Neuron (in vitro differentiated cells): ENCODE measurements around the gene EEA1.

Source experiments
- H2AFZ ChIP-seq: one replicate; pipeline ENCODE4 v1.6.1; 2013; ENCODE audit warnings: low read depth, mild to moderate bottlenecking, inconsistent platforms, low read length, moderate library complexity
- H3K27me3 ChIP-seq: one replicate; pipeline ENCODE4 v1.6.1; 2013; ENCODE audit warnings: low read length; ENCODE audit not compliant: insufficient read depth
- H3K36me3 ChIP-seq: one replicate; pipeline ENCODE4 v1.6.1; 2013; ENCODE audit warnings: low read length; ENCODE audit not compliant: insufficient read depth
- H3K4me1 ChIP-seq: one replicate; pipeline ENCODE4 v1.6.1; 2013; ENCODE audit warnings: low read length; ENCODE audit not compliant: insufficient read depth
- H3K4me3 ChIP-seq: 2 replicates; pipeline ENCODE4 v1.5.1; 2013; ENCODE audit warnings: mild to moderate bottlenecking, low read length, moderate library complexity
- H3K9me3 ChIP-seq: one replicate; pipeline ENCODE4 v1.6.1; 2013; ENCODE audit warnings: low read length

Gene EEA1

GRCh38 chr12:92899386-92900001, 29.6 kb downstream of the EEA1 start:
- H2AFZ ChIP-seq = no peak overlapping the region
- H3K4me3 ChIP-seq = no peak overlapping the region
- H3K36me3 ChIP-seq = no peaks in the 10 kb centered on the region
- H3K27me3 ChIP-seq = no peaks in the 10 kb centered on the region
- no peaks in the 10 kb centered on the region for H3K4me1 ChIP-seq
- H3K9me3 ChIP-seq = peaks cover 4% of the 10 kb centered on the region

GRCh38 chr12:92898755-92899154, 30.3 kb downstream of the EEA1 start:
- Histone ChIP-seq H3K4me3 (no peak overlapping the region), H3K36me3 (no peaks in the 10 kb centered on the region), H3K9me3 (peaks cover 4% of the 10 kb centered on the region), H2AFZ (no peak overlapping the region), H3K27me3 (no peaks in the 10 kb centered on the region), H3K4me1 (no peaks in the 10 kb centered on the region)

GRCh38 chr12:92897844-92898243, 31.3 kb downstream of the EEA1 start:
- Histone ChIP-seq H3K9me3 (peaks cover 4% of the 10 kb centered on the region), H3K27me3 (no peaks in the 10 kb centered on the region), H3K36me3 (no peaks in the 10 kb centered on the region), H3K4me1 (no peaks in the 10 kb centered on the region), H3K4me3 (no peak overlapping the region), H2AFZ (no peak overlapping the region)

- Histone ChIP-seq H3K9me3 (no peaks in the 10 kb centered on the region), H3K36me3 (peaks cover 4% of the 10 kb centered on the region), H2AFZ (no peak overlapping the region)
Measured at GRCh38 chr12:92890601-92891106, 38.4 kb downstream of the EEA1 start.

GRCh38 chr12:92886131-92886530, 43.0 kb downstream of the EEA1 start:
- H3K27me3 ChIP-seq = no peaks in the 10 kb centered on the region
- H2AFZ ChIP-seq = no peak overlapping the region
- H3K4me3 ChIP-seq = no peak overlapping the region
- H3K9me3 ChIP-seq = no peaks in the 10 kb centered on the region
- H3K4me1 ChIP-seq = no peaks in the 10 kb centered on the region
- peaks cover 10% of the 10 kb centered on the region for H3K36me3 ChIP-seq

More at GRCh38 chr12:92890601-92891106, 38.4 kb downstream of the EEA1 start:
- H3K27me3 ChIP-seq = no peaks in the 10 kb centered on the region
- no peaks in the 10 kb centered on the region for H3K4me1 ChIP-seq
- H3K4me3 ChIP-seq = no peak overlapping the region

- H3K27me3 ChIP-seq = no peaks in the 10 kb centered on the region
- peaks cover 10% of the 10 kb centered on the region for H3K36me3 ChIP-seq
Measured at GRCh38 chr12:92879698-92880322, 49.3 kb downstream of the EEA1 start.

GRCh38 chr12:92877904-92878303, 51.2 kb downstream of the EEA1 start:
- Histone ChIP-seq H3K27me3 (no peaks in the 10 kb centered on the region), H3K4me3 (no peak overlapping the region), H3K36me3 (peaks cover 4% of the 10 kb centered on the region), H2AFZ (no peak overlapping the region), H3K4me1 (no peaks in the 10 kb centered on the region), H3K9me3 (peaks cover 2% of the 10 kb centered on the region)

More at GRCh38 chr12:92879698-92880322, 49.3 kb downstream of the EEA1 start:
- H2AFZ ChIP-seq = no peak overlapping the region
- no peaks in the 10 kb centered on the region for H3K4me1 ChIP-seq
- peaks cover 2% of the 10 kb centered on the region for H3K9me3 ChIP-seq
- no peak overlapping the region for H3K4me3 ChIP-seq

GRCh38 chr12:92876496-92876895, 52.6 kb downstream of the EEA1 start:
- Histone ChIP-seq H2AFZ (no peak overlapping the region), H3K36me3 (peaks cover 4% of the 10 kb centered on the region), H3K4me1 (no peaks in the 10 kb centered on the region), H3K27me3 (no peaks in the 10 kb centered on the region), H3K4me3 (no peak overlapping the region), H3K9me3 (peaks cover 2% of the 10 kb centered on the region)

GRCh38 chr12:92871116-92871515, 58.0 kb downstream of the EEA1 start:
- Histone ChIP-seq H3K4me1 (no peaks in the 10 kb centered on the region), H2AFZ (no peak overlapping the region), H3K27me3 (no peaks in the 10 kb centered on the region), H3K36me3 (no peaks in the 10 kb centered on the region), H3K4me3 (no peak overlapping the region), H3K9me3 (no peaks in the 10 kb centered on the region)

GRCh38 chr12:92866418-92866817, 62.7 kb downstream of the EEA1 start:
- peaks cover 6% of the 10 kb centered on the region for H3K36me3 ChIP-seq
- H2AFZ ChIP-seq = no peak overlapping the region
- no peak overlapping the region for H3K4me3 ChIP-seq
- no peaks in the 10 kb centered on the region for H3K4me1 ChIP-seq
- H3K27me3 ChIP-seq = no peaks in the 10 kb centered on the region
- H3K9me3 ChIP-seq = no peaks in the 10 kb centered on the region

- peaks cover 12% of the 10 kb centered on the region for H3K36me3 ChIP-seq
- no peaks in the 10 kb centered on the region for H3K27me3 ChIP-seq
- no peaks in the 10 kb centered on the region for H3K4me1 ChIP-seq
- H3K4me3 ChIP-seq = no peak overlapping the region
- H2AFZ ChIP-seq = no peak overlapping the region
- H3K9me3 ChIP-seq = peaks cover 3% of the 10 kb centered on the region
Measured at GRCh38 chr12:92863251-92863650, 65.8 kb downstream of the EEA1 start.

- H3K9me3 ChIP-seq = peaks cover 10% of the 10 kb centered on the region
- H3K4me3 ChIP-seq = no peak overlapping the region
- peaks cover 12% of the 10 kb centered on the region for H3K36me3 ChIP-seq
- no peaks in the 10 kb centered on the region for H3K4me1 ChIP-seq
- H2AFZ ChIP-seq = no peak overlapping the region
- H3K27me3 ChIP-seq = no peaks in the 10 kb centered on the region
Measured at GRCh38 chr12:92861381-92861780, 67.7 kb downstream of the EEA1 start.

- peaks cover 12% of the 10 kb centered on the region for H3K36me3 ChIP-seq
- no peak overlapping the region for H3K4me3 ChIP-seq
- H2AFZ ChIP-seq = no peak overlapping the region
- no peaks in the 10 kb centered on the region for H3K27me3 ChIP-seq
- H3K4me1 ChIP-seq = no peaks in the 10 kb centered on the region
- peaks cover 10% of the 10 kb centered on the region for H3K9me3 ChIP-seq
Measured at GRCh38 chr12:92860521-92860920, 68.6 kb downstream of the EEA1 start.
